Ishikawa (cell line): ENCODE results near the gene SPARCL1.

Experiments used
- CEBPB ChIP-seq: IDR thresholded peaks from 2 replicates; pipeline ENCODE4 v1.6.1; 2012
- CREB1 ChIP-seq: IDR thresholded peaks from 2 replicates; pipeline ENCODE4 v1.6.1; 2012; ENCODE audit warnings: low read depth
- EGR1 ChIP-seq: IDR thresholded peaks from 2 replicates; pipeline ENCODE4 v1.6.1; 2012
- EP300 ChIP-seq: IDR thresholded peaks from 2 replicates; pipeline ENCODE4 v1.6.1; 2012; ENCODE audit warnings: borderline replicate concordance
- FOXM1 ChIP-seq: IDR thresholded peaks from 2 replicates; pipeline ENCODE4 v1.6.1; 2012; ENCODE audit warnings: low read depth, borderline replicate concordance
- MAX ChIP-seq: IDR thresholded peaks from 2 replicates; pipeline ENCODE4 v1.6.1; 2012
- NFIC ChIP-seq: IDR thresholded peaks from 2 replicates; pipeline ENCODE4 v1.6.1; 2012
- RAD21 ChIP-seq: IDR thresholded peaks from 2 replicates; pipeline ENCODE4 v1.6.1; 2012; ENCODE audit warnings: low read depth
- TAF1 ChIP-seq: IDR thresholded peaks from 2 replicates; pipeline ENCODE4 v1.6.1; 2012; ENCODE audit warnings: low read depth, mild to moderate bottlenecking
- TCF12 ChIP-seq: IDR thresholded peaks from 2 replicates; pipeline ENCODE4 v1.6.1; 2012; ENCODE audit warnings: low read depth
- TEAD4 ChIP-seq: IDR thresholded peaks from 2 replicates; pipeline ENCODE4 v1.6.1; 2012
- YY1 ChIP-seq: IDR thresholded peaks from 2 replicates; pipeline ENCODE4 v1.6.1; 2012; ENCODE audit warnings: low read depth
- ZBTB7A ChIP-seq: IDR thresholded peaks from 2 replicates; pipeline ENCODE4 v1.6.1; 2012; ENCODE audit warnings: low read depth
- TF ChIP-seq, protein P1 (sequence below): IDR thresholded peaks from 2 replicates; pipeline ENCODE4 v1.6.1; 2012; ENCODE audit warnings: low read depth, mild to moderate bottlenecking
- TF ChIP-seq, protein P2 (sequence below): IDR thresholded peaks from 2 replicates; pipeline ENCODE4 v1.6.1; 2012

SPARCL1 gene

DNA sequence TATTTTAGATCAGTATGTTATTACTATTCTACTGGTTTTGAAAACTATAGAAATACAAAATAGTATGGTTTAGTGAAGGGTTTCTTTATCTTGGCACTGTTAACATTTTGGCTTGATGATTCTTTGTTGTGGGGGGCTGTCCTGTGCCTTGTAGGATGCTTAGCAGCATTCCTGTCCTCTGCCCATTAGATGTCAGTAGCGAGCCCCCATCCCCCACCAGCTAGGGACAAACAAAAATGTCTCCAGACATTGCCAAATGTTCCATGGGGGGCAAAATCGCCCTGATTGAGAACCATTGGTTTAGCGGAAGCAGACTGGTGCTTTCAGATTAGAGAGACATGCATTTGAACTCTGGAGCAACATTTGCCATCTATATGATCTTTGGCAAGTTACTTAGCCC lies 23.3 kb downstream of the SPARCL1 start:
- TF ChIP-seq ZBTB7A (no peak), TAF1 (no peak), FOXM1 (no peak), CREB1 (no peak), EGR1 (no peak), CEBPB (no peak), NFIC (no peak), TCF12 (no peak), TEAD4 (no peak), MAX (no peak), RAD21 (no peak), YY1 (no peak), EP300 (no peak)
- TF ChIP-seq, protein P1, sequence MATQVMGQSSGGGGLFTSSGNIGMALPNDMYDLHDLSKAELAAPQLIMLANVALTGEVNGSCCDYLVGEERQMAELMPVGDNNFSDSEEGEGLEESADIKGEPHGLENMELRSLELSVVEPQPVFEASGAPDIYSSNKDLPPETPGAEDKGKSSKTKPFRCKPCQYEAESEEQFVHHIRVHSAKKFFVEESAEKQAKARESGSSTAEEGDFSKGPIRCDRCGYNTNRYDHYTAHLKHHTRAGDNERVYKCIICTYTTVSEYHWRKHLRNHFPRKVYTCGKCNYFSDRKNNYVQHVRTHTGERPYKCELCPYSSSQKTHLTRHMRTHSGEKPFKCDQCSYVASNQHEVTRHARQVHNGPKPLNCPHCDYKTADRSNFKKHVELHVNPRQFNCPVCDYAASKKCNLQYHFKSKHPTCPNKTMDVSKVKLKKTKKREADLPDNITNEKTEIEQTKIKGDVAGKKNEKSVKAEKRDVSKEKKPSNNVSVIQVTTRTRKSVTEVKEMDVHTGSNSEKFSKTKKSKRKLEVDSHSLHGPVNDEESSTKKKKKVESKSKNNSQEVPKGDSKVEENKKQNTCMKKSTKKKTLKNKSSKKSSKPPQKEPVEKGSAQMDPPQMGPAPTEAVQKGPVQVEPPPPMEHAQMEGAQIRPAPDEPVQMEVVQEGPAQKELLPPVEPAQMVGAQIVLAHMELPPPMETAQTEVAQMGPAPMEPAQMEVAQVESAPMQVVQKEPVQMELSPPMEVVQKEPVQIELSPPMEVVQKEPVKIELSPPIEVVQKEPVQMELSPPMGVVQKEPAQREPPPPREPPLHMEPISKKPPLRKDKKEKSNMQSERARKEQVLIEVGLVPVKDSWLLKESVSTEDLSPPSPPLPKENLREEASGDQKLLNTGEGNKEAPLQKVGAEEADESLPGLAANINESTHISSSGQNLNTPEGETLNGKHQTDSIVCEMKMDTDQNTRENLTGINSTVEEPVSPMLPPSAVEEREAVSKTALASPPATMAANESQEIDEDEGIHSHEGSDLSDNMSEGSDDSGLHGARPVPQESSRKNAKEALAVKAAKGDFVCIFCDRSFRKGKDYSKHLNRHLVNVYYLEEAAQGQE, result no peak
- TF ChIP-seq, protein P2, sequence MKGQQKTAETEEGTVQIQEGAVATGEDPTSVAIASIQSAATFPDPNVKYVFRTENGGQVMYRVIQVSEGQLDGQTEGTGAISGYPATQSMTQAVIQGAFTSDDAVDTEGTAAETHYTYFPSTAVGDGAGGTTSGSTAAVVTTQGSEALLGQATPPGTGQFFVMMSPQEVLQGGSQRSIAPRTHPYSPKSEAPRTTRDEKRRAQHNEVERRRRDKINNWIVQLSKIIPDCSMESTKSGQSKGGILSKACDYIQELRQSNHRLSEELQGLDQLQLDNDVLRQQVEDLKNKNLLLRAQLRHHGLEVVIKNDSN, result no peak

- TF ChIP-seq NFIC (peak; percentile 66; the same call in 1 of the 2 replicates), MAX (no peak)
These were observed 26.5 kb downstream of the SPARCL1 start for GRCh38 chr4:87502580-87503238.

GRCh38 chr4:87500092-87500462 lies 29.1 kb downstream of the SPARCL1 start:
- TF ChIP-seq NFIC (no peak), ZBTB7A (no peak), CREB1 (no peak), EGR1 (no peak), FOXM1 (no peak), EP300 (no peak), TEAD4 (no peak), TCF12 (no peak), MAX (no peak), TAF1 (no peak)
- TF ChIP-seq, protein P2, result no peak

- TF ChIP-seq, protein P1, result no peak
- TF ChIP-seq MAX, result no peak
- TF ChIP-seq EP300, result no peak
- TF ChIP-seq EGR1, result no peak
- TF ChIP-seq YY1, result no peak
- no peak for TF ChIP-seq NFIC
- no peak for TF ChIP-seq TCF12
- TF ChIP-seq RAD21, result no peak
- TF ChIP-seq CEBPB, result no peak
- no peak for TF ChIP-seq ZBTB7A
- TF ChIP-seq TAF1, result no peak
- TF ChIP-seq TEAD4, result no peak
These were observed 29.6 kb downstream of the SPARCL1 start for GRCh38 chr4:87499403-87500091.

DNA sequence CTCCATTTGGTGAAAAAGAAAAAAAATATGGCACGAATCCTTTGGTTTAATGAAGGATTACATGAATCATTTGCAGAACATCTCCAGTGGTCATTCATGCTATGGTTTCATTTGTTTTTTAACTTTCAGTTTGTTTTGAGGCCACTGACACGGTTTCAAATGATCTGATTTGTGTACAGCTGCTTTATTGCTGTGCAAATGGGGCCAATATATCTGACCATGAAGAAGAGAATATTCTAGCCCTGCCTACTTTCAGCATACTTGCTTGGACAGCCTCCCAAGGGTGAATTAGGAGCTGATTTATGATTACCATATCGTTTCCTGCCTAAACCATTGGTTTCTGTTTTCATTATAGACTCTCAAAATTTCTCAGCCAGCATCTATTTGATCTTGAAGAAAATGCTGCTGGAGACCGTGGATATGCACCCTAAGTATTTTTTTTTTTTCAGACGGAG lies 30.7 kb downstream of the SPARCL1 start:
- TF ChIP-seq FOXM1 (no peak), YY1 (no peak), TEAD4 (no peak), EGR1 (no peak), NFIC (no peak), CEBPB (no peak), MAX (no peak), TAF1 (no peak), EP300 (no peak)
- TF ChIP-seq, protein P1, result no peak
- TF ChIP-seq, protein P2, result no peak
